K562 (cell line): ENCODE data around the gene TRIOBP. TPM values are rescaled to one million over a fixed set of nuclear protein-coding genes. Genes with fewer than 3 reads are reported as not detected.
A peak's percentile ranks its signal among the peaks of the same experiment; 100 is the strongest.

Experiments used
- BCL6 ChIP-seq: fragments of 250-450 bp; sonication (Bioruptor Pico); IDR thresholded peaks from 2 replicates; pipeline ENCODE4 v1.4.0; 2020
- CBX1 ChIP-seq: sonication (generic); IDR thresholded peaks from 2 replicates; pipeline ENCODE4 v1.6.1; 2016; ENCODE audit warnings: antibody characterized with exemption, low read depth, mild to moderate bottlenecking
- GTF2A2 ChIP-seq: IDR thresholded peaks from 2 replicates; pipeline ENCODE4 v1.6.1; 2016; ENCODE audit warnings: mild to moderate bottlenecking, missing genetic modification characterization, missing compliant biosample characterization
- HNRNPUL1 ChIP-seq: fragments of 200-400 bp; formaldehyde crosslinking; IDR thresholded peaks from 2 replicates; pipeline ENCODE4 v1.6.1; 2017; ENCODE audit warnings: low read length
- MAFF ChIP-seq: IDR thresholded peaks from 2 replicates; pipeline ENCODE4 v1.6.1; 2012; ENCODE audit warnings: low read length, improper control_type of control experiment
- NFRKB ChIP-seq: fragments of 450-650 bp; IDR thresholded peaks from 2 replicates; pipeline ENCODE4 v1.6.1; 2016; ENCODE audit warnings: low read depth
- TAF7 ChIP-seq: fragments of 450-650 bp; IDR thresholded peaks from 2 replicates; pipeline ENCODE4 v1.6.1; 2016; ENCODE audit warnings: missing genetic modification characterization, missing compliant biosample characterization
- ZNF232 ChIP-seq: sonication (generic); formaldehyde crosslinking; IDR thresholded peaks from 2 replicates; pipeline ENCODE4 v1.8.0; 2022; ENCODE audit warnings: mild to moderate bottlenecking, missing genetic modification reagents
- ZNF354B ChIP-seq: fragments of 250-450 bp; sonication (Bioruptor Pico); IDR thresholded peaks from 2 replicates; pipeline ENCODE4 v1.4.0; 2020
- ZNF431 ChIP-seq: sonication (generic); formaldehyde crosslinking; IDR thresholded peaks from 2 replicates; pipeline ENCODE4 v1.8.0; 2022; ENCODE audit warnings: mild to moderate bottlenecking, missing genetic modification reagents
- polyA plus RNA-seq, 8 experiments: library from polyadenylated mRNA; depleted of rRNA in 4 of 8; stranded (reverse) in 5 of 8; unstranded in 3 of 8; fragments of >200 nt; fragmentation: Nextera tagmentation in 2 of 8; fragmentation: Illumina TruSeq in 1 of 8; extraction: Ambion mirVana in 2 of 8; extraction: Trizol in 1 of 8; gene quantifications; 2 replicates each; pipeline versions ENCODE4 v1.2.1 to v1.2.3, GENCODE V29; 2011 to 2014; ENCODE audit warnings: inconsistent platforms in 1 of 8, missing spikeins in 1 of 8
- total RNA-seq, 7 experiments: library from RNA; depleted of rRNA in 6 of 7; stranded (reverse); fragments of >200 nt in 6 of 7; fragmentation: Illumina TruSeq in 2 of 7; extraction: Trizol in 2 of 7; gene quantifications; 2 replicates each; pipeline versions ENCODE4 v1.2.1 to v1.2.3, GENCODE V29; 2011 to 2021; ENCODE audit warnings: low replicate concordance in 1 of 7
- TF ChIP-seq, protein P1 (sequence below): sonication (generic); formaldehyde crosslinking; IDR thresholded peaks from 2 replicates; pipeline ENCODE4 v1.8.1; 2023; ENCODE audit warnings: mild to moderate bottlenecking, missing genetic modification reagents
- TF ChIP-seq, protein P2 (sequence below), 2 experiments: fragments of 450-650 bp; IDR thresholded peaks; 2 replicates each; pipeline ENCODE4 v1.6.1; 2018; ENCODE audit warnings: mild to moderate bottlenecking in 2 of 2, low read depth in 1 of 2; ENCODE audit not compliant: partially characterized antibody in 2 of 2
- TF ChIP-seq, protein P3 (sequence below): fragments of 250-450 bp; sonication (Bioruptor Pico); IDR thresholded peaks from 2 replicates; pipeline ENCODE4 v1.8.0; 2021; ENCODE audit warnings: moderate library complexity, mild to moderate bottlenecking, inconsistent platforms
- TF ChIP-seq, protein P4 (sequence below), 2 experiments: fragments of 450-650 bp in 1 of 2; IDR thresholded peaks; 2 replicates each; pipeline ENCODE4 v1.6.1; 2011 to 2017; ENCODE audit warnings: low read depth in 2 of 2, antibody characterized with exemption in 1 of 2, borderline replicate concordance in 1 of 2, low read length in 1 of 2, mild to moderate bottlenecking in 1 of 2, mixed read lengths in 1 of 2; ENCODE audit not compliant: control insufficient read depth in 1 of 2

The TRIOBP gene
- total and polyA plus RNA-seq, 9 of the 15 experiments (the other 6 are each of a cell fraction or from before 2014, with no cell fraction given) = 0.24 to 13.8 (median 5.5) TPM

DNA sequence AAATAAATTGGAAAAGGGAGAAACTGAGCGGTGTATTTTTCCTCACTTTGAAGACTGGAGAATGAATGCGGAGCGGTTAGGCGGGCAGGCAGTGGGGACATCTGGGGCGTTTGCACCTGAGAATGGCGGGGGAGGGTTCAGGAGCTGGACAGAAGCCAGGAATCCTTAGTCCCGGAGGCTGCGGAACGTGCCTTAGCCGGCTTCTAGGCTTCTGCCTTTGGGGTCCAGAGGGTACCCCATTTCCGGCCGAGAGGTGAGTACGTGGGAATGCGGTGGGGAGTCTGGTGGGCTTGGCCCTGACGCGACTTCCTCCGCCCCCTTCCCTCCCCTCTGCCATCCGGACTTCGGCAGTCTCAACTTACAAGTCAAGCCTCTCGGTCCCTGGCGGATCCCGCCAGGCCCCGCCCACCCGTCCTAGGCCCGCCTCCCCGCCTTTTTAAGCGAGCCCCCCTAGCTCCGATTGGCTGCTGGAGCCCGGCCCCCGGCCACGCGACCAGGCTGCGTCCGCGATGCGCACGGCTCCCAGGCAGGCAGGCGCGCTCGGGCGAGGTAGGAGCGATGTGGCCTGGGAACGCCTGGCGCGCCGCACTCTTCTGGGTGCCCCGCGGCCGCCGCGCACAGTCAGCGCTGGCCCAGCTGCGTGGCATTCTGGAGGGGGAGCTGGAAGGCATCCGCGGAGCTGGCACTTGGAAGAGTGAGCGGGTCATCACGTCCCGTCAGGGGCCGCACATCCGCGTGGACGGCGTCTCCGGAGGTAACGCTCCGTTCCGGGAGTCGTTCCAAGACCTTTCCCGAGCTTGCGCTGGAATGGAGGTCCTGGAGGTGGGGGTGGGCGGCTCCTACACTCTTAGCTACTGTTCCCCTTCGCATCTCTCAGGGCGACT is 110.8 kb downstream of the TRIOBP start, which contains the start of gene GCAT (continued):
- TF ChIP-seq, protein P1, sequence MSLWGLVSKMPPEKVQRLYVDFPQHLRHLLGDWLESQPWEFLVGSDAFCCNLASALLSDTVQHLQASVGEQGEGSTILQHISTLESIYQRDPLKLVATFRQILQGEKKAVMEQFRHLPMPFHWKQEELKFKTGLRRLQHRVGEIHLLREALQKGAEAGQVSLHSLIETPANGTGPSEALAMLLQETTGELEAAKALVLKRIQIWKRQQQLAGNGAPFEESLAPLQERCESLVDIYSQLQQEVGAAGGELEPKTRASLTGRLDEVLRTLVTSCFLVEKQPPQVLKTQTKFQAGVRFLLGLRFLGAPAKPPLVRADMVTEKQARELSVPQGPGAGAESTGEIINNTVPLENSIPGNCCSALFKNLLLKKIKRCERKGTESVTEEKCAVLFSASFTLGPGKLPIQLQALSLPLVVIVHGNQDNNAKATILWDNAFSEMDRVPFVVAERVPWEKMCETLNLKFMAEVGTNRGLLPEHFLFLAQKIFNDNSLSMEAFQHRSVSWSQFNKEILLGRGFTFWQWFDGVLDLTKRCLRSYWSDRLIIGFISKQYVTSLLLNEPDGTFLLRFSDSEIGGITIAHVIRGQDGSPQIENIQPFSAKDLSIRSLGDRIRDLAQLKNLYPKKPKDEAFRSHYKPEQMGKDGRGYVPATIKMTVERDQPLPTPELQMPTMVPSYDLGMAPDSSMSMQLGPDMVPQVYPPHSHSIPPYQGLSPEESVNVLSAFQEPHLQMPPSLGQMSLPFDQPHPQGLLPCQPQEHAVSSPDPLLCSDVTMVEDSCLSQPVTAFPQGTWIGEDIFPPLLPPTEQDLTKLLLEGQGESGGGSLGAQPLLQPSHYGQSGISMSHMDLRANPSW (CRISPR knock-in tag) = no peak
- TF ChIP-seq CBX1 = no peak
- TF ChIP-seq, protein P2, sequence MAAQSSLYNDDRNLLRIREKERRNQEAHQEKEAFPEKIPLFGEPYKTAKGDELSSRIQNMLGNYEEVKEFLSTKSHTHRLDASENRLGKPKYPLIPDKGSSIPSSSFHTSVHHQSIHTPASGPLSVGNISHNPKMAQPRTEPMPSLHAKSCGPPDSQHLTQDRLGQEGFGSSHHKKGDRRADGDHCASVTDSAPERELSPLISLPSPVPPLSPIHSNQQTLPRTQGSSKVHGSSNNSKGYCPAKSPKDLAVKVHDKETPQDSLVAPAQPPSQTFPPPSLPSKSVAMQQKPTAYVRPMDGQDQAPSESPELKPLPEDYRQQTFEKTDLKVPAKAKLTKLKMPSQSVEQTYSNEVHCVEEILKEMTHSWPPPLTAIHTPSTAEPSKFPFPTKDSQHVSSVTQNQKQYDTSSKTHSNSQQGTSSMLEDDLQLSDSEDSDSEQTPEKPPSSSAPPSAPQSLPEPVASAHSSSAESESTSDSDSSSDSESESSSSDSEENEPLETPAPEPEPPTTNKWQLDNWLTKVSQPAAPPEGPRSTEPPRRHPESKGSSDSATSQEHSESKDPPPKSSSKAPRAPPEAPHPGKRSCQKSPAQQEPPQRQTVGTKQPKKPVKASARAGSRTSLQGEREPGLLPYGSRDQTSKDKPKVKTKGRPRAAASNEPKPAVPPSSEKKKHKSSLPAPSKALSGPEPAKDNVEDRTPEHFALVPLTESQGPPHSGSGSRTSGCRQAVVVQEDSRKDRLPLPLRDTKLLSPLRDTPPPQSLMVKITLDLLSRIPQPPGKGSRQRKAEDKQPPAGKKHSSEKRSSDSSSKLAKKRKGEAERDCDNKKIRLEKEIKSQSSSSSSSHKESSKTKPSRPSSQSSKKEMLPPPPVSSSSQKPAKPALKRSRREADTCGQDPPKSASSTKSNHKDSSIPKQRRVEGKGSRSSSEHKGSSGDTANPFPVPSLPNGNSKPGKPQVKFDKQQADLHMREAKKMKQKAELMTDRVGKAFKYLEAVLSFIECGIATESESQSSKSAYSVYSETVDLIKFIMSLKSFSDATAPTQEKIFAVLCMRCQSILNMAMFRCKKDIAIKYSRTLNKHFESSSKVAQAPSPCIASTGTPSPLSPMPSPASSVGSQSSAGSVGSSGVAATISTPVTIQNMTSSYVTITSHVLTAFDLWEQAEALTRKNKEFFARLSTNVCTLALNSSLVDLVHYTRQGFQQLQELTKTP (IDR thresholded peaks at IDR 0.05; ENCODE audit: low read depth in 1 of 2, partially characterized antibody in 2 of 2) = peak in 1 of 2 experiments; percentile 10
- TF ChIP-seq, protein P3, sequence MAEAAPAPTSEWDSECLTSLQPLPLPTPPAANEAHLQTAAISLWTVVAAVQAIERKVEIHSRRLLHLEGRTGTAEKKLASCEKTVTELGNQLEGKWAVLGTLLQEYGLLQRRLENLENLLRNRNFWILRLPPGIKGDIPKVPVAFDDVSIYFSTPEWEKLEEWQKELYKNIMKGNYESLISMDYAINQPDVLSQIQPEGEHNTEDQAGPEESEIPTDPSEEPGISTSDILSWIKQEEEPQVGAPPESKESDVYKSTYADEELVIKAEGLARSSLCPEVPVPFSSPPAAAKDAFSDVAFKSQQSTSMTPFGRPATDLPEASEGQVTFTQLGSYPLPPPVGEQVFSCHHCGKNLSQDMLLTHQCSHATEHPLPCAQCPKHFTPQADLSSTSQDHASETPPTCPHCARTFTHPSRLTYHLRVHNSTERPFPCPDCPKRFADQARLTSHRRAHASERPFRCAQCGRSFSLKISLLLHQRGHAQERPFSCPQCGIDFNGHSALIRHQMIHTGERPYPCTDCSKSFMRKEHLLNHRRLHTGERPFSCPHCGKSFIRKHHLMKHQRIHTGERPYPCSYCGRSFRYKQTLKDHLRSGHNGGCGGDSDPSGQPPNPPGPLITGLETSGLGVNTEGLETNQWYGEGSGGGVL = no peak
- TF ChIP-seq ZNF431 = no peak
- TF ChIP-seq MAFF = no peak
- no peak for TF ChIP-seq NFRKB
- no peak for TF ChIP-seq ZNF232 (CRISPR knock-in tag)
- no peak for TF ChIP-seq HNRNPUL1
- TF ChIP-seq, protein P4, sequence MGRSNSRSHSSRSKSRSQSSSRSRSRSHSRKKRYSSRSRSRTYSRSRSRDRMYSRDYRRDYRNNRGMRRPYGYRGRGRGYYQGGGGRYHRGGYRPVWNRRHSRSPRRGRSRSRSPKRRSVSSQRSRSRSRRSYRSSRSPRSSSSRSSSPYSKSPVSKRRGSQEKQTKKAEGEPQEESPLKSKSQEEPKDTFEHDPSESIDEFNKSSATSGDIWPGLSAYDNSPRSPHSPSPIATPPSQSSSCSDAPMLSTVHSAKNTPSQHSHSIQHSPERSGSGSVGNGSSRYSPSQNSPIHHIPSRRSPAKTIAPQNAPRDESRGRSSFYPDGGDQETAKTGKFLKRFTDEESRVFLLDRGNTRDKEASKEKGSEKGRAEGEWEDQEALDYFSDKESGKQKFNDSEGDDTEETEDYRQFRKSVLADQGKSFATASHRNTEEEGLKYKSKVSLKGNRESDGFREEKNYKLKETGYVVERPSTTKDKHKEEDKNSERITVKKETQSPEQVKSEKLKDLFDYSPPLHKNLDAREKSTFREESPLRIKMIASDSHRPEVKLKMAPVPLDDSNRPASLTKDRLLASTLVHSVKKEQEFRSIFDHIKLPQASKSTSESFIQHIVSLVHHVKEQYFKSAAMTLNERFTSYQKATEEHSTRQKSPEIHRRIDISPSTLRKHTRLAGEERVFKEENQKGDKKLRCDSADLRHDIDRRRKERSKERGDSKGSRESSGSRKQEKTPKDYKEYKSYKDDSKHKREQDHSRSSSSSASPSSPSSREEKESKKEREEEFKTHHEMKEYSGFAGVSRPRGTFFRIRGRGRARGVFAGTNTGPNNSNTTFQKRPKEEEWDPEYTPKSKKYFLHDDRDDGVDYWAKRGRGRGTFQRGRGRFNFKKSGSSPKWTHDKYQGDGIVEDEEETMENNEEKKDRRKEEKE (IDR thresholded peaks at IDR 0.05; ENCODE audit: borderline replicate concordance in 1 of 2, control insufficient read depth in 1 of 2, low read depth in 2 of 2, low read length in 1 of 2) = no peak
- no peak for TF ChIP-seq ZNF354B (CRISPR knock-in tag)
- TF ChIP-seq BCL6 (CRISPR knock-in tag) = no peak
- TF ChIP-seq TAF7 = no peak
- TF ChIP-seq GTF2A2 = no peak
